ENCODE measurements around the gene LAMA3.

LAMA3 gene

DNA sequence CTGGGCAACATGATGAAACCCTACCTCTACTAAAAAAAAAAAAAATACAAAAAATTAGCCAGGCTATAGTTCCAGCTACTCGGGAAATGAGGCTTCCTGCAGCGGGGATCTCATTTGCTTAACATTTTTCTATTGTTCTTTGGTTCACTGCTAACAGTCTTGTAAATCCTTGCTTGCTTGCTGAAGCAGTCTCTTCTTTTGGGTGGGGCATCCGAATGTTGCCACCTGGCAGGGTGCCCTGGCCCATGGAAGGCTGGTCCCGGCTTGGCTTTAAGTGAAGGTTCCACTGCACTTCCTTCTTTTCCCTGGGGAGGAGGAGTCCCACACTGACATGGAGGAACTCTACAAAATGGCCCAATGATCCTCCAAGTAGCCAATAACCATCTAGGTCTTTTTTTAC, 20.5 kb upstream of the LAMA3 start:
- no peak for DNase-seq (ENCODE audit: low spot score)

DNA sequence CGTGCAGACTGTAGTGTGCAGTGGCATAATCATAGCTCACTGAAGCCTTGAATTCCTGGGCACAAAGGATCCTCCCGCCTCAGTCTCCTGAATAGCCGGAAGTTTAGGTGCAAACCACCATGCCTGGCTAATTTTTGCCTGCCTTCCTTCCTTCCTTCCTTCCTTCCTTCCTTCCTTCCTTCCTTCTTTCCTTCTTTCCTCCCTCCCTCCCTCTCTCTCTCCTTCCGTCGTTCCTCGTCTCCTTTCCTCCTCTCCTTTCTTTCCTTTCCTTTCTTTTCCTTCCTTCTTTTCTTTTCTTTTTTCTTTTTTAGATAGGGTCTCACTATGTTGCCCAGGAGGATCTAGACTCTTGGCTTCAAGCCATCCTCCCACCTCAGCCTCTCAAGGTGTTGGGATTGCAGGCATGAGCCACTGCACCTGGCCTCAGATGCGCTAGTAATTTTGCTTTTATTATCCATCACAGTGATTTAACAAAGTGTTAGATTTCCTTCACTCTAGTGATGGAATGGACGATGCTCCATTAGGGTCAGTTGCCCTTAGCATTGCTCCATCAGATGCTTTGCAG, 20.0 kb upstream of the LAMA3 start:
- DNase-seq (ENCODE audit: low spot score) = no peak

DNA sequence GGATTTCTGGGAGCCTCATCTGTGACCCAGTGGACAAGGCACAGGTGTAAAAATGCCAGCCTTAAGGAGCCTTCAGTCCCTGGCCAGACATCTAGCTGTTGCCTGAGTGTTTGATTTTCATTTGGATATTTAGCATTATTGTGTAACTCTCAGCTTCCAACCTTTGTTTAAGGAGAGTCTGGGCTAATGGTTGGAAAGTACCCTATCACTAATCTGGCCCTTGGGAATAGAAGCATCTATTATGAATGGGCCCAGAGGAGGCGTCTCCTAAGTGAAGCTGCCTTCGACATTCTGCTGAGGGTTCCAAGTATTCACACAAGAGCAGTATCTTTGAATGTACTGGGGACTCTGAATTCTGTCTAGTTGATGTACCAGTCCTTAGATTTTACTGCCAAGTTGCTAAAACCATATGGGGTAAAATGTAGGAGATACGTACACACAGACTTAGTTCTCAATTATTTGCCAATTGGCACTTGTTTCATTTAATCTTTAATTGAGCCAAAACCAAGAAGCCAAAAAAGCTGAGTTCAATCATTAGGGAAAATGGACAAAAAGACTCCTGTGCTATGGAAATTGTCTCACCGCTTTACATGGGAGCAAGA, 19.3 kb upstream of the LAMA3 start:
- DNase-seq (ENCODE audit: low spot score) = no peak

DNA sequence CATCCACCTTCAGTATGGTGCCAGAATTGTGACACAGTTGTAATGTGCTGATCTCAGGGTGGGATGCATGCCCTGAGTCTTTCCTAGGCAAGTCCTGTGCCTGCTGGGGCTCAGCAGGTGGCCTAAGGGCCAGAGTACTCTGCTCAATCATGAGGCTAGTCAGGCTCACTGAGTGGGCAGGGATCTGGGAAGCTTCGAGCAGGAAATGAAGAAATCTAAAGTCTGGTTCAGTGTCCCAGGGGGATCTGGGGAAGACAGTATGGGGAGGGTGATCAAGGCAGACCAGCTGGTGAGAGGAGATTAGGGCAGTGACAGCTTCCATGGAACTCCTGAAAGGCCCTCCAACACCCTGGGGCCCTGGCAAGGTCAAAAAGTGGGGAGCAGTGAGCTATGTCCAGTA, 17.7 kb upstream of the LAMA3 start:
- DNase-seq (ENCODE audit: low spot score) = no peak

DNA sequence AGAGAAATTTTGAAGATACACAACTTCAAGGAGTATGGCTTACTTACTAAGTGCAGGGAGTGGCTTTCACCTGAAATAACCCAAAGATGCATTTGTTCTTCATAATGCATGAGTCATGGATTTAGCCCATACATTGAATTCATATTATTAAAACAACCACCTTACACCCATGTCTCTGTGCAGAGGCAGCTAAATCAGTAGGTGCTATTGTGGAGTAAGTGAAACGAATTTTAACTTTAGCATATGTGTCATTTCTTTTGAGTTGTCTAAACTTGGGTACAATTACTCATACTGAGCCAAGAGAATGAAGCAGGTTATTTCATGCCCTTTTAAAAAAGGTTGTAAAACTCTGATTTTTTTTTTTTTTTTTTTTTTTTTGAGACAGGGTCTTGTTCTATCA, 15.5 kb upstream of the LAMA3 start:
- no peak for DNase-seq (ENCODE audit: low spot score)

DNA sequence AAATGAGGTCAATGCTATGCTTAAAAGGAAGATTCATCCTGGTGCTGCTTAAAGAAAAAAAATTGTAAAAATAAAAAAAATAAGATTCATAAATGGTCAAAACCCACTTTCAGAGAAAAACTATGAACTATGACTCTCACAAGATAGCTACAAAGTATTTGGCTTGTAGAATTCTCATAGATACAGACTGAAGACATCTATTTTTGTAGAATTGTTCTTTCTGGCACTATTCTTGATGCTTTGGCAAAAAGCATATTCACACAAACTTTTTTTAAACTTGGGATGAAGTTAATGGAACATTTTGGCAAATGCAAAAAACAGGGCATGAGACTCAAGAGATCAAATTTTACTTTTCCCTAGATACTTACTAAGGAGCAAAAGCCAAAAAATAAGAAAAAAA, 14.0 kb upstream of the LAMA3 start:
- no peak for DNase-seq (ENCODE audit: low spot score)

DNA sequence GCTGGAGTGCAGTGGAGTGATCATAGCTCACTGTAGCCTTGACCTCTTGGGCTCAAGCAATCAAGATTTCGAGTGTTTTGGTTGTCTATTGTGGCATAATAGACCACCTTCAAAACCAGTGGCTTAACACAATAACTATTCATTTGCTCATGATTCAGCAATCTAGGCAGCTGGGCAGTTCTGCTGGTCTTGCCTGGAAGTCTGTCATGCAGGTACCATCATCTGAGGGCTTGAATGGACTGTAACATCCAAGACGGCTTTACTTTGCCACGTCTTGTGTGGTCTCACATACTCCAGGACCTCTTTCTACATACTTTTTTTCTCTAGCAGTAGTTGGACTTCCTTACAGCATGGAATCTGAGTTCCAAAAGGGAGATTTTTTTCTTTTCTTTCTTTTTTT, 13.4 kb upstream of the LAMA3 start:
- DNase-seq (ENCODE audit: low spot score) = no peak

DNA sequence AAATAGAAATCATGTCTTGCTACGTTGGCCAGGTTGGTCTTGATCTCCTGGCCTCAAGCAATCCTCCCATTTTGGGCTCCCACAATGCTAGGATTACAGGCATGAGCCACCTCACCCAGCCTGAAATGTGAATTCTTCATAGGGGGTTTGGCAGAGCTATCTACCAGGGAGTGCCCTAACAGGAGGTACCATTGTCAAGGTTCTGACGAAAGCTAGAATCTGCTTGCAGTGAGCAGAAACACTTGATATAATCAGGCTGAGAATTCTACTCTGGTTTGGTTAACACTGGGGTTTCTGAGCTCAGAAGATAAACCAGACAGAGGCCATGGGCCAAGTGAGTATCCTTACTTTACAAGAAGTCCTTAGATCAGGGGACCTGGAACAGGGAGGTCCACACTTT, 7.2 kb upstream of the LAMA3 start:
- DNase-seq (ENCODE audit: low spot score) = no peak

DNA sequence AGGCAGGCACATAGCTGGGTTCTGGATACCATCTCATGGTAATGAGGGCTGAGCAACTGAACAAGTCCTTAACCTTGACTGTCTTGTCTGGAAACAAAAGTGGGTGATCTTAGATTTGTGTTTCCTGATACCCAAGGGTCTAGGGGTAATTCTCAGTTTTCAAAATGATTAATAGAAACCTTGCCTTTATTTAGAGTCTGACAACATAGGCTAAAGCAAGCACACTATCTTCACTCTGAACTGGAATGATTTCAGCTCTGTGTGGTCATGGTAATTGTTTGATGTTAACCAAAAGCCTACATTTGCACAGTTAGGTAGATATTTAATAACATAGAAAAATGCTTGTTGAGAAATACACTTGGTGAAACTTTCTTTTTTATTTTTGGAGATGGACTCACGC, 6.8 kb upstream of the LAMA3 start:
- DNase-seq (ENCODE audit: low spot score) = no peak

DNA sequence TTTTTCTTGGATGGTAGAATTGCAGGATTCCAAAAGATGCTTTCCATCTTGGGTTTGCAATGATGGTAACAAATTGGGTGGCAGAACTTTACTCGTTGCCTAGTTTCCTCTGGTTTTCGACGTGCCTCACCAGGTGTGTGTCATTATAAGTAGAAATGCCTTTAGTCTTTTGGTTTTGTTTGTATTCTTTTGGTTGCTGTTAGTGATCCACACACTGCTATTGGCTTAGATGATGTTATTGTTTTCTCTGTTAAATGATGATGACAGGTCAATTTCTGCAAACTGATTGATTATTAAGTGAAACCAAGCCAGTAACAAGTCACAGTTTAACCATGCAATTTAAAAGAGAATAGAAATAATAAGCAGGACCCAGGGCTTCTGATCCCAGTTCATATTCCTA, 6.1 kb upstream of the LAMA3 start:
- no peak for DNase-seq (ENCODE audit: low spot score)

DNA sequence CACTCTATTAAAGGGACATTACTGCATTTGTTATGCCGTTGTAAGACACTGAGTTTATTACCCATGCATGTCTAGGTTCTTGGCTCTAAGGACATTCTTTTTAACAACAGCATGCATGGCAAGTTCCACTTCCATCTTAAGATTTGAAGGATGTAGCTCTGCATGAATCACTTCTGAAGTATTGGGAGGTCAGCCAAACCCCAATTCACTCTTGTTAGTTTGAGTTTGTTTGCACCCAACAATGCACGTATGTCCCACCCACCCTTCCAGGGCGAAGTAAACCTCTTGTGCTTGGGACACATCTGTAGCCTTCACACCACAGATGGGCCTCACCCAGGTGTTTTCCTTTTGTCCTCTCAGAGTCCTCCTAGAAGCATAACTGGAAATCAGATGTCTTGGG, 5.6 kb upstream of the LAMA3 start:
- no peak for DNase-seq (ENCODE audit: low spot score)

DNA sequence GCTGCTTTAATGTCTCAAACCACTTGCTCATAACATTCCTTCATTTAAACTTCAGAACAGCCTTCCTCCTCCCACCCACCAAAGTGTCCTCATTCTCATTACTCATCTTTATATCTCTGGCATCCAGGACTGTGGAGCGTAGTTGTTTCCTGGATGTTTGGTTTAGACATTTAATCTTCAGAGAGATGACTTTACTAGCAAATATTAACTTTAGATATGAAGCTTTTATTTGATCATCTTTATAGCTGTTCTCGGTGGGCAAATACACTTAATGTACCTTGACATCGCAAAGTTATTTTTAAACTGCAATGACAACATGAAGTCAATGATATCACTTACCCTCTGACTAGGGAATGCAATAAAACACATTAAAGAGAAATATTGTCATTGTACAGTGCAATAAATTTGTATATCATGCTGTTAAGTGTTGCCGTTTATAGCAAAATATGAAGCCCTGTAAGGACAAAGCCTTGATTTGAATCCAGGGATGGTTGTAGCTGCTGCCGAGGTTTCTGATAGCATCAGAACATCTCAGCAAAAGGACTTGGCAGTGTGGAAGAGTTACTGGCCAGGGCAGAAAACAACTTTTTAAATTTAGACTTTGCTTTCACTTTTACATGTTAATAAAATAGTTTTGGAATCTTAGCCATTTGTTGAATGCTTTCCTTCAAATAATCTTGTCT, 4.6 kb upstream of the LAMA3 start:
- no peak for DNase-seq (ENCODE audit: low spot score)

DNA sequence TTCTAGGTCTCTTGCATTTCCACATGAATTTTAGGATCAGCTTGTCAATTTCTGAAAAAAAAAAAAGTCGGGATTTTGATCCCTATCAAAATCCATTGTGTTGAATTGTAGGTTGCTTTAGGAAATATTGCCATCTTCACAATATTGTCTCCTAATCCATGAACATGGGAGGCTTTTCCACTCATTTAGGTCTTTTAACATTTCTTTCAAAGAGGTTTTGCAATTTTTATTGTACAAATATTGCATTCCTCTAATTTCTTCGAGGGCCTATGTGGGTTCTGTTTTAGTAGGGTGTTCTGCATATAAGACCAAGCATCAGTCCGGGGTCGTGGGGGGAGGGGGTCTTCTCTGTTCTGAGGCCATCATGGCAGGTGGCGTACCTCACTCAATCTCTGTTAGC, 725 bp upstream of the LAMA3 start:
- no peak for DNase-seq (ENCODE audit: low spot score)

DNA sequence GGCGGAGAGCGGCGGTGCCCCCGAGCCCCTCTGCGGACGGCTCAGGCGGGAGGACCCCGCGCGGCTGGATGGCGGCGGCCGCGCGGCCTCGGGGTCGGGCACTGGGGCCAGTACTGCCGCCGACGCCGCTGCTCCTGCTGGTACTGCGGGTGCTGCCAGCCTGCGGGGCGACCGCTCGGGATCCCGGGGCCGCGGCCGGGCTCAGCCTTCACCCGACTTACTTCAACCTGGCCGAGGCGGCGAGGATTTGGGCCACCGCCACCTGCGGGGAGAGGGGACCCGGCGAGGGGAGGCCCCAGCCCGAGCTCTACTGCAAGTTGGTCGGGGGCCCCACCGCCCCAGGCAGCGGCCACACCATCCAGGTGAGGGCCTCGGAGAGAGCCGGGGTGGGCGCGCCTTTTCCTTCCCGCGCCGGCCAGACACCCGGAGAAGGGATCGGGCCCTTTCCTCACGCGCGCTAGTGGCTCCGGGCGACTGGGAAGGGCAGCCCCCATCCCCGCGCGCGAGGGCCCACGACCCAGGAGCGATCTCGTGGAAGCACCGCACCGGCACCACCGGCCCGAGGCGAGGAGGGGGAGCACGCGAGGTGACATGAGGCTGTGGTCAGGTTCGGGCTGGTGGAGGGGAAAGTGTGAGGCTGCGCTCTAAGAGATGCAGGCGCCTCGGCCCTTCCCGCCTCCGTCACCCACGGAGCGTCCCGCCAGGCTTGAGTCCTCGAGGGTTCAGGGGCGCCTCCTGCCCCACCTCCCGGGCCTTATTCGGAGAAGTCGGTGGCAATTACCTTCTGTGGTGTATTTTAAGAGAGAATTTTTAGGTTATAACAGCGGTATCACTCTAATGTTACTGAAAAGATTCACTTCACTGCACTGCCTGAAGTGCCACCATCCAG, 607 bp downstream of the LAMA3 start:
- DNase-seq (ENCODE audit: low spot score) = peak; percentile 74

DNA sequence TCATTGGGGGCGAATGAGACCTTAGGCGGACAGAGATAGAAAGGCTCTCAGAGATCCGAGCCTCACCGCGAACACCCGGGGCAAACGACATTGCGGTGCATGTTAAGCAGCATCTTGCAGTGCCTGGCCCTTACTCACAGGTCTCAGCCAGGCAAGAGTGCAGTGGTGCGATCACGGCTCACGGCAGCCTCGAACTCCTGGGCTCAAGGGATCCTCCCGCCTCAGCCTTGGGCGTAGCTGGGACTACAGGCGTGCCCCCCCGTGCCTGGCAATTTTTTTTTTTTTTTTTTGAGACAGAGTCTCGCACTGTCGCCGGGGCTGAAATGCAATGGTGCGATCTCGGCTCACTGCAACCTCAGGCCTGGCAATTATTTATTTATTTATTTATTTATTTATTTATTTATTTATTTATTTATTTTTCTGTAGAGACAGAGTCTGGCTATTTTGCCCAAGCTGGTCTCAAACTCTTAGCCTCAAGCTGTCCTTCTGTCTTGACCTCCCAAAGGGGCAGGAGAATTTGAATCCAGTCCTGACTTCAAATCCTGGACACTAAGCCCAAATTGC, 1.3 kb downstream of the LAMA3 start:
- DNase-seq (ENCODE audit: low spot score) = peak; percentile 47

DNA sequence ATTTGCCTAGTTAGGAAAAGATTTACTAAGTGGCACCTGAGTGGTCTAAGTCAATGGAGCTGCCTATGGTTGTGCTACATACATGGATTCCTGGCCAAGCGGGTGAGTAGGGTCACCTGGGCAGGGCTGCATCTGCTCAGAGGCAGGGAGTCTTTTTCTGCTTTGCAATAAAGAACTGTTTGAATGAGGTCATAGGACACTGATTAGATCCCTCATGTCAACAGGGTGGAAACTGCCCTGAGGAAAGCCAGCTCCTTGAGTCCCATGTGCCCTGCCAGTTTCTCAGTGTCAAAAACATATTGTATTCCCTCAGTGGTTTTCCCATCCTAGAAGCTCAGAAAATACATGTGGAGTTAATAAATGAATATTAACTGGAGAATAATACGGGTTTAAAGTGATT, 4.6 kb downstream of the LAMA3 start:
- no peak for DNase-seq (ENCODE audit: low spot score)

DNA sequence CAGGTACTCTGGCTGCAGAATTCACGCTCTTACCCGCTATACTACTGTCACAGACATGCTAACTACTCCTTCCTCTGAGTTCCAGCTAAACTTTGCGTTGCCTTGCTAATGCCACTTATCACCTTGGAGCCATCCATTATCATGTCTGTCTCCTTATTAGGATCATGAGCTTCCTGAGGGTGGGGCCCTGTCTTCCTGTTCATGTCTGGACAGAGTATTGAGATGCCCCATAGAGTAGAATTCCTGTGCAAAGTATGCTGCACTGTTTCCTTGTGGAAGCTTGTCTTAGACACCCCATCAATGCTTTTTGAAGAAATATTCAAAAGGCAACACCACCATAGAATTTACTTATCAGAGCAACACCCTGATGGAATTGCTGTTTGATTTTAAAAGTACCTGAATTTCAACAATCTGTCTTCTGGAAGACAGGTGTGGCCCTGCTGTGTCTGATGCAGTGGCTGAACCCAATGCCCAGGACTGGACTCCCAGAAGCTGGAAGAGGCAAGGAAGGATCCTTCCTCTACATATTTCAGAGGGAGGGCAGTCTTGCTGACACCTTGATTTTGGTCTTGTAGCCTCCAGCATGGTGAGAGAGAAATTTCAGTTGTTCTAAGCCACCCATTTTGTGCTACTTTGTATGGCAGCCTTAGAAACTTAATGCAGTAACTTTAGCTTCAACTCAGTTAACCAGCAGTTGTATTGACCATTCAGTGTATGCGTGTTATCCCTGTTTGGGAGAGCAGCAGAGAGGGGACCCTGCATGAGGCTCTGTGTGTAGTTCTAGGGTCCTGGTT, 5.6 kb downstream of the LAMA3 start:
- no peak for DNase-seq (ENCODE audit: low spot score)

DNA sequence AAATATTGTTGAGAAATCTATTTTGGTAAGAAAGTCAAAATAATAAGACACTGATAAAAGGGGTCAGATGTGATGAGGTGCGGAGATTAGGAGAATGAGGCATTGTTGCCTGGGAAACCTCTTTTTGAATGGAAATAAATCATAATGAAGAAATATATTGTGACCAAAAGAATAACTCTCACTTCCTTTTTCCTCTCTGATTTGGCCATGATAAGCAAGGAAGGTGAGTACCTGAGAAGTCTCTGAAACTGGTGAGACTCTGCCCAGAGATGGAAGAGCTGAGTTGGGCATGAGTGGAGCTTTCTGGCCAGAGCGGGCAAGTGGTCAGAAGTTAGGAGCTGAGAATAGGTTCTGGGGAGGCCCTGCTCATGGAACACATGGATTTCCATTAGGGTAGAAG, 11.8 kb downstream of the LAMA3 start:
- no peak for DNase-seq (ENCODE audit: low spot score)

DNA sequence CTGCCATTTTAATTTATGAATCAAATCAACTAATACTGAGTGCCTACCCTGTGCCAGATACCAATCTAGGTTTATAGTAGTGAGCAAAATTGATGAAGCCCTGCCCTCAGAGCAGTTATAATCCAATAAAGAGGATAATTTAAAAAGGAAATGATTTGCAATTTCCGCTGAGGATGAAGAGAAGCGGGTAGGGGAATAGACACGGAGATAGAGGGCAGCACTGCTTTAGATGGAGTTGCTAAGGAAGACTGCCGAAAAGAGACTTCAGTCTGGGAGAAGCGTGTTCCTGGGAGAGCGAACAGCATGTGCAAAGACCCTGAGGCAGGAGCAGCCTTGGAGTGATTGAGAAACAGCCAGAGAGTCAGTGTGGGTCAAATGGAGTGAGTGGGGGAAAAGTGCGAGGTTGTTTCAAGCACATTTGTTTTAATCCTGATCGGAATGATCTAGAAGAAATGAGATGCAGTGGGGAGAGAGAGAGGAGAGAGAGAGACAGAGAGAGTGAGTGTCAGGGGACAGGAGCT, 12.4 kb downstream of the LAMA3 start:
- no peak for DNase-seq (ENCODE audit: low spot score)

DNA sequence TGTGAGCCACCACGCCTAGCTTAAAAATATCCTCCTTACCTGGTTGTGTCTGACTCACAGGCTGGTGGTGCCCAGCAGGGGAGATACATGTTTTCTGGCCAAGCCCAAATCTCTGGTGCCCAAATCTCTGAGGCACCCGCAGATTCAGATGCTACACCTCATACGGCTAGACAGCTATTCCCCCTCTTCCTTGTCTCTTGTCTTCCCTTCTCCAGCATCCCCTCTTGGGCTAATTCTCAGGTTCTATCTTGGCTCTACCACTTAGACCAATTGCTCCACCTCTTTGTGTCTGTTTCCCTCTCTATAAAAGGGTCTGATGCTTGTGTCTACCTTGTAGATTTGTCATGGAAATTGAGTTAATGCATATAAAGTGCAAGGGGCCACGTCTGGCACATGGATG, 13.4 kb downstream of the LAMA3 start:
- DNase-seq (ENCODE audit: low spot score) = no peak
